ENCODE results near the gene SPECC1.

GRCh38 chr17:20315821-20316220, 306.7 kb downstream of the SPECC1 start:
- no peak for TF ChIP-seq GATA3 (IDR thresholded peaks at IDR 0.05; ENCODE audit: low read depth, low read length)
- no peak for TF ChIP-seq GATA2 (IDR thresholded peaks at IDR 0.05; ENCODE audit: low read depth, low read length)
